Activated CD8-positive, alpha-beta memory T cell treated with anti-CD3 and anti-CD28 coated beads, Interleukin-2, amount 50 U/mL, for 24 hours (primary cell): ENCODE results near the gene MEGF8.
A peak's percentile ranks its signal among the peaks of the same experiment; 100 is the strongest.

Source experiments
- DNase-seq: peaks from one replicate; pipeline ENCODE4 v3.0.0-alpha.2; 2020; ENCODE audit errors: extremely low read depth

MEGF8 gene

GRCh38 chr19:42325308-42325895 lies at the start of gene MEGF8:
TSS of gene MEGF8 (plus strand) at chr19:42325635. CDS start at chr19:42326244, 609 bp downstream.
- DNase-seq = peak; percentile 98

GRCh38 chr19:42276284-42276683 lies 49.2 kb upstream of the MEGF8 start:
- no peak for DNase-seq

GRCh38 chr19:42276821-42277220 lies 48.6 kb upstream of the MEGF8 start:
- DNase-seq = no peak

GRCh38 chr19:42277821-42278451 lies 47.5 kb upstream of the MEGF8 start:
- no peak for DNase-seq

- no peak for DNase-seq
These were observed 46.8 kb upstream of the MEGF8 start for GRCh38 chr19:42278452-42279154.

- no peak for DNase-seq
These were observed 46.1 kb upstream of the MEGF8 start for GRCh38 chr19:42279155-42279901.

GRCh38 chr19:42279902-42280814 lies 45.3 kb upstream of the MEGF8 start:
- DNase-seq = no peak

GRCh38 chr19:42280815-42281145 lies 44.7 kb upstream of the MEGF8 start:
- DNase-seq = no peak

- no peak for DNase-seq
These were observed 44.1 kb upstream of the MEGF8 start for GRCh38 chr19:42281146-42281826.

GRCh38 chr19:42281827-42282762 lies 43.3 kb upstream of the MEGF8 start:
- DNase-seq = no peak

GRCh38 chr19:42282819-42283187 lies 42.6 kb upstream of the MEGF8 start:
- DNase-seq = no peak

- DNase-seq = peak; percentile 82
These were observed 42.0 kb upstream of the MEGF8 start for GRCh38 chr19:42283188-42284065.

GRCh38 chr19:42284066-42284501 lies 41.4 kb upstream of the MEGF8 start:
- DNase-seq = no peak

GRCh38 chr19:42284591-42285341 lies 40.7 kb upstream of the MEGF8 start:
- no peak for DNase-seq

GRCh38 chr19:42285541-42285941 lies 39.9 kb upstream of the MEGF8 start:
- DNase-seq = no peak

GRCh38 chr19:42285988-42286348 lies 39.5 kb upstream of the MEGF8 start:
- no peak for DNase-seq

GRCh38 chr19:42286349-42287016 lies 39.0 kb upstream of the MEGF8 start:
- no peak for DNase-seq
